ENCODE data around the gene NAPA. TPM values are rescaled to one million over a fixed set of nuclear protein-coding genes. Genes with fewer than 3 reads are reported as not detected.

NAPA gene
- total RNA-seq, 1 donor from 2014 or later: 155 TPM

DNA sequence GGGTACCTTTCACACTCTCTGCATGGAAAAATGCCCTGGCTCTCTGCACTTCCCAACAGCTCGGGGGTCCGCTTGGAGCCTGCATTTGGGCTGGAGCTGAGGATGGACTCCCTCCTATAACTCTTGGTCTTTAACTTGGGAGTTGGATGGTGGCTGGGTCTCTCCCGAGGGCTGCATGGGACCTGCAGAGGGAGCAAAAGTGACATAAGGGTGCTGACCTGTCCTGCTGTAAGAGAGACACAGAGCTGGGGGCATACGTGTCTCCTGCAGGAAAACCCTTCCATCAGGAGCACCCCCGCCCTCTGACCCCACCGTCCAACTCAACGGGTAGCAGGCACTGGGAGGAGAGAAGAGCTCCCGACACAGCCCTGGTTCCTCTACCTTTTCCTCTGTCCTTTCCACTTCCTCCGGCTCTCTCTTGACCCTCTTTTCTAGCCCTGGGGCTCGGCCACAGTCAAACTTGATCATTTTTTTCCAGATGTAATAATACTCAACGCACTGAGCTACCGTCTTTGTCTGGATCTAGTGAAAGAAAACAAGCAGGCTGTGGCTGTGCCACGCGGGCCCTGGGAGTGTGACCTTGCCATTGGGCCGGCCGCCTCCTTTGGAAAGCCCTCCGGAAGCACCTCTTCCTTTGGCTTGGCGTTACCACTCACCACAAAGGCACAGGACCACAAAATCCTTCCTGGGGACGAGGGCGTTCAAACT lies 6.8 kb upstream of the NAPA start:
- DNase-seq (ENCODE audit: low spot score): no peak

DNA sequence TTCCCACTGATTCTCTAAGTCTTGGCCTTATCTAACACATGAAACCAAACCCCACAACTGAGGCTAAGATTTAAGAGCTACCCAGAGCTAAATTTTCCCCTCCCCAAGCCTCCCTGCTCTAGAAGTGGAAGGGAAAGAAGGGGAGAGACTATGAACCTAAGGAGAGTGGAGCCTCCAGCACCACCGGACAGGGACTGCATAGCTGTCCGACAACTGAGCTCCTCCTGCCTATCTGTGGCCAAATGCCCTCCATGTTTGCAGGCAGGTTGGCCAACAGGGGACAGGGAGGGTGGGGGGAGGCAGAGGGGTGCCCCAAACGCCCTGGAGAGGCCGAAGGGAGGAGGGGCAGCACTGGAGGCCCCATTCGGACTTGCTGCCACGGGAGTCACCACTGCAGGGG lies 6.0 kb upstream of the NAPA start:
- DNase-seq (ENCODE audit: low spot score): no peak

DNA sequence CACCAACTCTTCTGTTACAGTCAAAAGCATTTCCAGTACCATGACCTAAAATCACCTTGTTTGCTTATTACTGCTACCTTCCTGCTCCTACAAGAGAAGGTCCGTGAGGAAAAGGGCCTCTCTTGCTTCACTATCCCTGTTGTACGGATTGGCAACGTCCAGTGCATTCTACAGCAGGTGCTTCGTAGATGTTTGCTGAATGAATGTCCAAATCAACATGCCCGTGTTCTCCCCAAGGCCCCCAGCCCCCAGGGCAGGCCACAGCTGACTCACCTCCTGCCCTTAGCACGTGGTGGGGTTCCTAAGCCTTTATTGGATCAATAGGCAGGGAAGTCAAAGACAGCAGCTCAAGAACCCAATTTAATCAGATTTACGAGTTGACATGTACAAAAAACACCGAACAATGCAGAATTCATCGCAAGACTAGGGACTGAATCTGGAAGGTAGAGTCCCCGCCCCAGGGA lies 5.5 kb upstream of the NAPA start:
- DNase-seq (ENCODE audit: low spot score): no peak

DNA sequence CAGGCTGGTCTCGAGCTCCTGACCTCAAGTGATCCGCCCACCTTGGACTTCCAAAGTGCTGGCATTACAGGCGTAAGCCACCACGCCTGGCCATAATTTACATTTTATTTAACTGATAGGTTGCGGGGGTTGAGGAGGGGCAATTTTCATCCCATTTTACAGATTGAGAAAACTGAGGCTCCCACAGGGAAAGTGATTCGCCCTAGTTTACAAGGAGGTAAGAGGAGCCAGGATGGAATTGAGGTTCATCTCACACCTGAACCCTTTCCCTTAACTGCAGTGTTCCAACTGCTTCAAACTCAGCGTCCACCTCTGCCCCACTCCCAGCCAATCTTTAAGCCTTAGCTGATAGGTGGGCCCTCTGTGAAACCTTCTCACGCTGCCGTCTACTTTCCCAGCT lies 4.0 kb upstream of the NAPA start:
- DNase-seq (ENCODE audit: low spot score): no peak

DNA sequence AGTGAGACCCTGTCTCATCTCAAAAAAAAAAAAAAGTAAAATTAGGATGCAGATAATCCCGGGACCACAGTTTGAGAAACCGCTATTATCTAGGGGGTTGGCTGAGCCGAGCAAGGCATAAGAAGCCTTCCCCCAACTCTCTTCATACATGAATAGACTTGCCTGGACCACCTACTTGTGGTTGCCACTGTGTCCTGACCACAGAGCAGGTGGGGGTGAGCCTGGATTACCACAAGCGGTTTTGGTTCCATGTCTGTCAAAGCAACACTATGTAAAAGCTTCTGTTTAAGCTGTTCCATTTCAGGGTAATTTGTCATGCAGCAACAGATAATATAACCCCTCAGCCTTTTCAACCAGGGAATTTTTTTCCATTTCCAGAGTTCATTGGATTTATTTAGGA lies 3.3 kb upstream of the NAPA start:
- DNase-seq (ENCODE audit: low spot score): no peak

DNA sequence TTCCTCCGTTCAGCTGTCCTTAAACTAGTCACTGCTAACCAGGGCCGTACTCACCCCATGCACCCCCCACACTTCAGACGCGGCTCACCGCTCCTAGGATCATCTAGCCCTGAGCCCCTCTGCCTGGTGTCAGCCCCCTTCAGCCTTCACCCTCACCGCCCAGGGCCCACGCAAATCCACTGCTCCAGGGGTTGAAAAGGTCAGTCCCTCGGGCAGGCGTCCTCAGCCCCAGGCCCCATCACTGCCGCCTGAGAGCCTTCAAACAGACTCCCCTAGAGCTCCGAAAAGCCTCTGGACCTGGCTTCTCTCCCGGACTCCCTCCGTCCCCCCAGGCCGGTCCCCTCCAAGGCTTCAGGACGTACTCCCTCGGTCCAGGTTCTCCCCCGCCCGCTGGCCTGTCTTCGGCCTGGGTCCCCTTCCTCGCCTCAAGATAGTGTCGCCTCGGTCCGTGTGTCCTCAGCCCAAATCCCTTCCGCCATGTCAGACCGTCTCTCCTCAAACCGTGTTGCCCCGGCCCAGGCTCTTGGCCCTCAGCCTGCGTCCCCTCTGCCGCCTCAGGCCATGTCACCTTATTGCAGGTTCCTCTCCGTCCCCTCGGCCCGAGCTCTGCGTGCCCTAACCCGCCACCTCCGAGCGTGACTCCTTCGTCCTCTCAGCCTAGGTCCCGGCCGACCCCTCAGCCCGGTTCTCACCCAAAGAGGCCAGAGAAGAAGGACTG lies 553 bp downstream of the NAPA start:
- DNase-seq (ENCODE audit: low spot score): no peak

DNA sequence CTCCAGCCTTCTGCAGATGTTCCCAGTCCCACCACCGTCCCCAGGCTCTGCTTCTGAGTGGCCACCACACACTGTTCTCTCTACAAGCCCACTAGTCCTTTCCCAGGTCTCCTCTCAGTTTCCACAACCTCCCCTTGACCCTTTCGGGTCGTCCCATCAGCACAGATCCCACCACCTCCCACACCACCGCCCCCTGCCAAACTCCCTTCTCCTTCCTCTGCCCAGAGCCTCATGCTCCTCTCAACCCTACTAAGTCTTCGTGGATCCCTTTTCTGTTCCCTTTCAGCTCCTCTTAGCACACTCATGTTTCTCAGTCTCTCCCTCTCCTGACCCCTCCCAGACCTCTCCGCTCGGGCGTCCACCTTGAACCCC lies 1.9 kb downstream of the NAPA start:
- DNase-seq (ENCODE audit: low spot score): no peak

DNA sequence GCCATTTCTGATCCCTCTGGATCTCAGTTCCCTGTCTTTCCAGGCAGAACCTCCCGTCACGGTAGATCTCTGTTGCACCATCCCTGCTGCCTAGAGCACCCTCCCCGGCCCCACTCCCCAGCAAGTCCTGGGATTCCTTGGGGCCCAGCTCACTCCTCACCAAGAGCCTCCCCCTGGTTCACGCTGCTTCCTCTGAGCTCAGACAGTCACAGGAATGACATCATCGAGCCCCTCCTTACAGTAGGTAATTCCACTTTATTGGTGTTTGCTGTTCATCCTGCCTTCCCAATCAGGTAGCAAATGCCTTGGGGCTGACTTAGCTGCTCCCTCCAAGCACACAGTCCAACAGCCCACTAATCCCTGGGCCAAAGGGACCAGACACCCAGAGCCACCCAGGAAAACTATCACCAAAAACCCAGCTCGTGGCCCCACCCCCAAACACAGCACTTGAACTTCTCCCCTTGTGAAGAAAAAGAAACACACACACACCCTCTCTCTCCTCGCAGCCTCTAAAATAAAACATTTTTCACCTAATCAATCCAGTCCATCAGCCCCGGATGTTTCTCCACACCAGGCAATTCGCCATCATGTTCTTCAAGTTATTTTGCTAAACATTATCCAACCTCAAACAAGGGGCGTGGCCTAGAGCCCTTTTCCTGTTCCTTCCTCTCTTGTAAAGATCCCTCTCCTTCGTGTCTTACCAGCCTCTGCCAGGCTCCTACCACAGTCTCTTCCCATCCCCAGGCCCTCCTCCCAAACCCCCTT lies 2.5 kb downstream of the NAPA start:
- peak; percentile 76 for DNase-seq (ENCODE audit: low spot score)

DNA sequence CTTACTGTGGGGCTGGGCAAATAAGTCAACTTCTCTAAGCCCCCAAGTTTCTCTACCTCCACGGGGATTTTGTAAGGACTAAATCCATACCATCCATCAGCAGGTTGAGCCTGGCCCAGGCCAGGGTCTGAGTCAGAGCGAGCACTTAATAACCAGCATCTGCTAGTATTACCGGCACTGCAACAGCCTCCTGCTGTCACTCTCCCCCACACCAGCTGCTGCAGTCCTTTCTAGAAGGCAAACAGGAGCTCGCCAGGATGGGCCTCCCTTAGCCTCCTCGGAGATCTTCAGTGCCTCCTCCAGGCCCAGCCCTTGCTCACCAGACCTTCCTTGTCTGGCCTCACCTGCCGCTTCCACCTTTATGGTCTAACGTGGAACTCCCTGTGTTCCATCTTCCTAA lies 3.2 kb downstream of the NAPA start:
- no peak for DNase-seq (ENCODE audit: low spot score)

DNA sequence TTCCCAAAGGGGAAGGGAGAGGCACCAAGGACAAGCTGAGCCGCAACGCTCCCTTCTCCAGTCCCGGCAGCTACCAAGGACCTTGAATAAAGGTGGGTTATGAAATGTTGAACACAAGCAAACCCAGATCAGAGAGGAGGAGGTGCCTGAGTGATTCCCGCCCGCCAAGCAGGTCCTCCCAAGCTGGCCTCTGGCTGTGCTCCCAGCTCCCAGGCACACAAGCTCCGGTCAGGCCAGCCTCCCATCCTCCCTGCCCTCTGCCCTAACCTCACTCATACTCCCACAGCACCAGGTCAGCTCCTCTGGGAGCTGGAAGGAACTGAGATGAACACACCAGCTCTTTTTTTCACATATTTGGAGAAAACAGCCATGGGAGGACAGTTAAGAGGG lies 3.7 kb downstream of the NAPA start:
- no peak for DNase-seq (ENCODE audit: low spot score)

DNA sequence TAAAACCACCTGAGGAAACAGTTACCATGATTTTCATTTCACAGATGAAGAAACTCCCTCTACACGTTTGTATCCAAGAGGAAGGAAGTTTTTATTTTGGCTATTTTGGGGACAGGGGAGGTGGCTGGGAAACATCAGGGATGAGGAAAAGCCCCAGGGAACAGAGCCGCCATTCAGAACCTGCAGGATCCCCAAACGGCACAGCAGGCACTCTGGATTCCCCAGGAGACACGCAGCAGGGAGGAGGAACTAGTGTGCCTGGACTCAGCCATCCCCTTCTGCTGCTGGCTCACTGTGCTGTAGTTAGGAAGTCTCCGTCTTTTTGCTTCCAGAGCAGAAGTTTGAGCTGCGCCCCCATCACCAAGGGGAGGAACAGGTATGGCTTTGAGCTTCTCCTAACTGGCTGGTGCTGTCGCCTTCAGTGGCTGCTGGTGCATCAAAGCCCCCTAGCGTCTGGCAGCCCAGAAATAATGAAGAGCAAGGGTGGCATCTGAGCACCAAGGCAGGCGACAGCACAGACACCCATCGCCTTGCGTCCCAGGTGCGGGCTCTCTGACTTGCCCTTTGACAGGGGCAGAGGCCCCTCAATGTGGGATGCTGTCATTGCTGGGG lies 4.2 kb downstream of the NAPA start:
- no peak for DNase-seq (ENCODE audit: low spot score)

DNA sequence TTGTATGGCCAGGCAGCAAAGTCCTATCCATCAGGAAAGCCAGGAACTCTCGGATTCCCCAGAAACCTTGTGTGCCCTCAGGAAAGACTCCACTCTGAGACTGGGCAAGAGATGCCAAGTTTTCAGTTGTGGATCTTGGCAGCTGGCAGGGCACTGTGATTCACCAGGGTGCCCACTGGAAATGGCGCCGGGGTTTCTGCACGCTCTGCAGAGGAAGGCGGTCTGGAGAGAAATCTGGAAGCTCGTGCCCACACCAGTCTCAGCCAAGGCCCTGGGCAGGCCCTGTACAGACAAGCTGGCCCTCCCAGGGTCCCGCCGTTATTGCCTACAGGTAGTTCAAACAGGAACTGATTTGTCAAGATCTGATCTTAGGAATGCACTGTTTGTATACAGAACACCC lies 4.9 kb downstream of the NAPA start:
- peak; percentile 41 for DNase-seq (ENCODE audit: low spot score)

DNA sequence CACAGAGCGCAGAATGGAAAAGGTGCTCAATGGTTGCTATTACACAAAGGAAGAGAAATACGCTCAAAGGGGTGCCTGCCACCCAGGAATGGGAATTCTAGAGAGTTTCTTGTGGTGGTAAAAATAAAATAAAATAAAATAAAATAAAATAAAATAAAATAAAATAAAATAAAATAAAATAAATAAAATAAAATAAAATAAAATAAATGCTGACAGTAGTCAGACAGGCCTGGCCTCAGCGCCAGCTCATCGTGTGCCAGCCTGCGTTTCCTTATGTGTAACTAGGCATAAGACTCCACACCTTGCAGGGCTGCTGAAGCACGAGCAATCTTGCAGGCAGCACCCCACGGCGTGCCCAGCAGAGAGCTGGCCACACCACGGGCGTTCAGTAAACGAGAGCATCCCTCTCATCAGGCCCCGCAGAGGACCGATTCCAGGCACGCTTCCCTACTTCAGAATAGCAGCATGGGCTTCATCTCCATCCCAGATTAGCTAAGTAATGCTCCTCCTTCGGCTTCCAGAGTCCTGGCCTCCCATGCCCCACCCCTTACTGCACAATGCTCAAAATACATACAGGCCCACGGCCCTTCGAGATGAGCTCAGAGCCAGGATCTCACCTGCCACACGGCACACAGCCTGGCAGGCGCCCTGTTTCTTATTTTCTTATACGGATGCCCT lies 5.6 kb downstream of the NAPA start:
- no peak for DNase-seq (ENCODE audit: low spot score)

DNA sequence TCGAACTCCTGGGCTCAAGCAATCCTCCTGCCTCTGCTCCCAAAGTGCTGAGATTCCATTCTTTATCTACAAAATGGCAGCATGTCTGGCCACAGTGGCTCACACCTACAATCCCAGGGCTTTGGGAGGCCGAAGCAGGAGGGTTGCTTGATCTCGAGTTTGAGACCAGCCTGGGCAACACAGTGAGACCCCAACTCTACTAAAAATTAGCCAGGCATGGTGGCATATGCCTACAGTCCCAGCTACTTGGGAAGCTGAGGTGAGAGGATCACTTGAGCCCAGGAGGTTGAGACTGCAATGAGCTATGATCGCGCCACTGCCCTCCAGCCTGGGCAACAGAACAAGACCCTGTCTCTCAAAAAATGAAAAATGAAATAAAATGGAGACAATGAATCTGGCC lies 6.1 kb downstream of the NAPA start:
- no peak for DNase-seq (ENCODE audit: low spot score)

DNA sequence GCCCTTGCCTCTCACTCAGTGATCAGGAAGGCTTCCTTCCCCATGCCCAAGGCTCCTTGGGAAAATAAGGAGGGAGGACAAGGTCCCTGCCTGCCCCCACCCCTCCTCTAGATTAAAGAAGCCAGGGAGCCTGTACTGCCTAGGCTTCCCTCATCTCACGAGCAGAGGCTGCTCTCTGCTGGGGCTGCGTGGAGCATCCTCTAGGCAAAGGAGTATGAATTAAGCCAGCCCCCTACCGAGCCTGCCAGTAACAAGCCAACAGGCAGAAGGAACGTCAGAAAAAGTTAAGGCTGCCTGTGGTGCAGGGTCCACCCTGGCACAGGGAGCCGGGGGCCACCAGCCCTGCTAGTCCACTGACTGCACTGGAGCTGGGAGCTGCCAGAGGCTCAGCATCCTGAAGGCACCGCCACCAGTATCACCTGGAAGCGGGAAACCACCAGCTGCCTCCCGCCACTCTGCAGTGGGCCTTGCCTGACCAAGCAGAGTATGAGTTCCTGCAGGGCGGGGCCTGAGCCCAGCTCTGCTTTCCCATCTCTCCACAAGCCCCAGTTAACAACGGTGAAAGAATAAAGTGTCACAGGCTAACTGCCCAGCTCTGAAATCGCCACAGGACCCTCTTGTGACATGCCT lies 6.8 kb downstream of the NAPA start:
- no peak for DNase-seq (ENCODE audit: low spot score)

DNA sequence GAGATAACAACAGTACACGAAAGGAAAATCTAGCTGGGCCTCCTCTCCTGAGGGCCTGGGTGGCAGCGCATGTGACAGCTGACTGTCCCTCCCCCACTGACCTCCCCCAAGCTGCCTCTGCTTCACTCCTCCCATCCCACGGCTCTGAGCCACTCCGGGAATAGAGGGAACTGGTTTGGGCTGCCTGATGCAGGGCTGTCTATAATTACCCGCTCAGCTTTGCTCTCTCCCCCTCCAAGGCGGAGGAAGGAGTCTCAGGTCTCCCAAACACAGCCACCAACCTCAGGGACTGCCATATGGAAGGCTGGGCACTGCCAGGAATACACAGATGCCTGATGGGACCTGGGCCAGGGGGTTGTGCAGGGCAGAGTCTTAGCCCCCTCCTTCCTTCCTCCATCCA lies 7.9 kb downstream of the NAPA start:
- DNase-seq (ENCODE audit: low spot score): no peak

DNA sequence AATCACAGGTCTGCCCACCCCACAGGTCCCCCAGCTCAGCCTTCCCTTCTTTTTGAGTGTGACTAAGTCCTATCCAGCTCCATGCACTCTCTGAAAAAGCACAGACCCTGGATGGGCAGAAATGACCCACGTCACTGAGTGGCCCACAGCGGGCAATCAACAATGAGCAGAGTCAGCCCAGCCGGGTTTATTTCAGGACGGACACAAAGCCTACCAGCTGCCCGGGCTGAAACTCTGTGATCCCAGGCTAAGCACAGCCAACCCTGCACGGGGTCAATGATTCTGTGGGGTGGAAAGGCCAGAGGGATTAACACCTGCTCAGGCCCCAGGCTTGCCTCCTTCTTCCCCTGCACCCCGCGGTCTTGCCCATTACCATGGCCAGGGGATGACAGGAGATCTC lies 8.4 kb downstream of the NAPA start:
- DNase-seq (ENCODE audit: low spot score): no peak

DNA sequence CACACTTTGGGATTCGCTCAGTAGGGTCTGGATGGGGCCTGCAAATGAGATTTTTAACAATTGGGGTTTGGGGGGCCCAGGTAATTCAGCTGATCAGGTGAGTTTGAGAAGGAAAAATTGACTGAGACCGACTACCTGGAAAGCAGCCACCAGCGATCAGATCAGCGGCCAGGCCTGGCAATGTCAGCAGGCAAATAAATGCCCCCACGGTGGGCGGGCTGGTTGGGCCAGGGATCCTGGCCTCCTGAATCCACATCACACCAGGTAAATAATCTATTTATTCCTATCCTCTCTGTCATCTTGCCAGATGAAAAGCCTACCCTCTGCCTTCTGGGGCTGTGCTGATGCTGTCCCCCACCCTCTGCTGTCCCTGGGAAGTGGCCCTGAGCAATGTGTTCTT lies 9.4 kb downstream of the NAPA start:
- no peak for DNase-seq (ENCODE audit: low spot score)

DNA sequence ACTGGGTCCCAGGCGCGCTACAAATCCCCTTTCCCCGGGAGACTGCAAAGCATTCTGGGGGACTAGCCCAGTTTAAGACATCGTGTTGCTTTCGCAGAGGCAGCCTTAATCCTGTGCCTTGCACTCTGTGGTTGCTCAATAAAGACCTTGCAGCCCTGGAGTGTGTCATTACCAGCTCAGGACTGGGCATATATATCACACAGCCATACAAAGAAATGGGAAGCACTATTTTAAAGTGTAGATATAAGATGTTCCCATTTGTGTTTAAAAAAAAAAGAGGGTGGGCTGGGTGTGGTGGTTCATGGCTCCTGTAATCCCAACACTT lies 11.1 kb downstream of the NAPA start:
- no peak for DNase-seq (ENCODE audit: low spot score)

DNA sequence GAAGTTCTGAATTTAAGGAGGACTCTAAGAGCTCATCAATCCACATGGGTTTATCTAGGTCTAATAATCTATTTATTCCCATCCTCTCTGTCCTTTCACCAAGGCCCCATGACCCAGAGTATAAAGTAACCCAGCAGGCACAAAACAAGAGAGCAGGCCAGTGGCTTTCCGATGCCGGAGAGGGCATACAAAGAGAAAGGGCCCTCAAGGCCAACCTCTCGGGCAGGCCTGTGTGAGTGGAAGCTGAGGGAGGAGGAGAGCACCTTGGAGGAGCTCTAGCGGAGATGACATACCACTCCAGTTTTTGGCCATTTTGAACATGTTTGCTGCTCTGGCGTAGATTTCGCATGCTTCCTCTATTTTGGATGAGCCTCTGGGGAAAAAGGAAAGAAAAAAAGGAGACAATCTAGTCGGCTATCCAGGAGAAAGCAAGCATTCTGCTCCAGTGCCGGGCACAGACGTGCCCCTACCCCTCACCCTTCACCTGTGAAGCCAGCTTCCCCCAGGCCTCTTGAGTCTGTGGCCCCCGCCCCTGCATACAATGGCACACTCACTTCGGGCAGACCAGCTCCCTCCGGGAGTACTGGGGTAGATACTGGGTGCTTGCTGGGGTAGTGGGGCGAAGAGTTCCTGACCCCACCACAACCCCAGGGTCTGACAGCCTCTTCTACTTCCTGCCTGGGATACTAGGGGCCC lies 11.6 kb downstream of the NAPA start:
- no peak for DNase-seq (ENCODE audit: low spot score)

All from mucosa of gallbladder (tissue), 1 donor.